GM12873 (cell line): ENCODE results near the gene VPS35L.

Experiments
- TF ChIP-seq, protein P1 (sequence below): IDR thresholded peaks from 2 replicates; pipeline ENCODE4 v1.5.1; 2012; ENCODE audit warnings: low read depth, mild to moderate bottlenecking, moderate library complexity, low read length, control low read depth; ENCODE audit not compliant: insufficient read depth; ENCODE audit errors: missing control alignments

Gene VPS35L

DNA sequence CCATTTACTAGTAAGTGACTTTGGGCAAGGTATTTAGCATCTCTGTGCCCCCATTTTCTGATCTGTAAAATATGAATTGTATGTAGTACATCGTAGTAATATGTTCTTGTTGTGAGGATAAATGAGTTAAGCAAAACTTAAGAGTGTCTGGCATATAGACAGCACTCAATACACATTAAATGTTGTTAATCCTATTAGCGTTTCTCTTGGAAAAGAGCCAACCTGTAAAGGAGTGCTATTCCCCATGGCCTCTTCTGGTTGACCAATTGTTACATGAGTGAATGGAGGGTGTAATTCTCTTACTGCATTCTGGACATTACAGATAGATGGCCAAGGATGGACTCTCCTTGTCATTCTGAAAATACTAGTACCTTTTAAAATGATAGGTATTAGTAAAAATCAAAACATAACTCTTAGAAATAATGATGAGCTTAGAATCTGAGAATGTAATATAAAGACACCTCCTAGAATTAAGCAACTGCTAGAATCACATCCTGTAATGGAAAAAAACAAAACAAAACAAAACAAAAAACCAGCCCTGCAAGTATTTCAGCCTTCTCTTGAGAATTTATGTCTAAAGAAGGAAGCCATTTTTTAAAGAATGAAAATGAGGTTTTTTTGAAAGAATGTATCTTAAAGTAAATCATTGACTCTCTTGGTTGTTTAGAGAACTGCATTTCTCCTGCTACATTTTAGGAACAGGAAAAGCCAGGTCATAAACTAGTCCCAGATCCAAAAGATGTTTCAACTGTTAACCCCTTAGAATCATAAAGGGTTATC, 193.1 kb downstream of the VPS35L start:
- TF ChIP-seq, protein P1, sequence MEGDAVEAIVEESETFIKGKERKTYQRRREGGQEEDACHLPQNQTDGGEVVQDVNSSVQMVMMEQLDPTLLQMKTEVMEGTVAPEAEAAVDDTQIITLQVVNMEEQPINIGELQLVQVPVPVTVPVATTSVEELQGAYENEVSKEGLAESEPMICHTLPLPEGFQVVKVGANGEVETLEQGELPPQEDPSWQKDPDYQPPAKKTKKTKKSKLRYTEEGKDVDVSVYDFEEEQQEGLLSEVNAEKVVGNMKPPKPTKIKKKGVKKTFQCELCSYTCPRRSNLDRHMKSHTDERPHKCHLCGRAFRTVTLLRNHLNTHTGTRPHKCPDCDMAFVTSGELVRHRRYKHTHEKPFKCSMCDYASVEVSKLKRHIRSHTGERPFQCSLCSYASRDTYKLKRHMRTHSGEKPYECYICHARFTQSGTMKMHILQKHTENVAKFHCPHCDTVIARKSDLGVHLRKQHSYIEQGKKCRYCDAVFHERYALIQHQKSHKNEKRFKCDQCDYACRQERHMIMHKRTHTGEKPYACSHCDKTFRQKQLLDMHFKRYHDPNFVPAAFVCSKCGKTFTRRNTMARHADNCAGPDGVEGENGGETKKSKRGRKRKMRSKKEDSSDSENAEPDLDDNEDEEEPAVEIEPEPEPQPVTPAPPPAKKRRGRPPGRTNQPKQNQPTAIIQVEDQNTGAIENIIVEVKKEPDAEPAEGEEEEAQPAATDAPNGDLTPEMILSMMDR = no peak

DNA sequence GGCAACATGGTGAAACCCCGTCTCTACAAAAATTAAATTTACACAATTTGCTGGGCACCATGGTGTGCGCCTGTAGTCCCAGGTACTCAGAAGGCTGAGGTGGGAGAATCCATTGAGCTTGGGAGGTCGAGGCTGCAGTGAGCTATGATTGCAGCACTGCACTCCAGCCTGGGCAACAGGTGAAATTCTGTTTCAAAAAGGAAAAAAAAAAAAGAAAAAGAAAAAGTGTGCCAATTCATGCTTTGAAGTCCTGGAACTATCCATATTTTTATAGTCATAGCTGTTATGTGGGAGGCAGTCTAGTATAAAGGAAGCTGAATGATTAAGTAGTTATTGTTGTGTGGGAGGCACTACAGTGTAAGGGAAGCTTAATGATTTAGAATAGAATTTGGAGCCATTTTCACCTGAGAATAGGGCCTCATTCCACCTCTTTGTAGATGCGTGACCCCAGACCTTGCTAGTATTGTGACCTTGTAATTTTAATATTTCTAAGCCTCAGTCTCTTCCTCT, 194.1 kb downstream of the VPS35L start:
- TF ChIP-seq, protein P1 = no peak
